ENCODE results near the gene TBC1D2. TPM values are rescaled to one million over a fixed set of nuclear protein-coding genes. Genes with fewer than 3 reads are reported as not detected.

Gene TBC1D2
- total and polyA plus RNA-seq, 2 of the 13 experiments (the other 11 are each of a cell fraction or from before 2014, with no cell fraction given): 2.0 to 2.8 TPM

GRCh38 chr9:98168941-98169488 is 86.4 kb downstream of the TBC1D2 start (continued):
- TF ChIP-seq TOPORS (CRISPR knock-in tag; IDR thresholded peaks at IDR 0.05): no peak
- TF ChIP-seq GTF2F1 (IDR thresholded peaks at IDR 0.05; ENCODE audit: low read length): no peak
- TF ChIP-seq GABPB1 (CRISPR knock-in tag; IDR thresholded peaks at IDR 0.05): peak; percentile 61
- TF ChIP-seq AHR (CRISPR knock-in tag; IDR thresholded peaks at IDR 0.05): no peak
- peak; percentile 53; the same call in 1 of the 2 replicates for TF ChIP-seq ARID5B (CRISPR knock-in tag; IDR thresholded peaks at IDR 0.05)
- no peak for TF ChIP-seq ZNF138 (CRISPR knock-in tag; IDR thresholded peaks at IDR 0.05; ENCODE audit: low read depth)
- TF ChIP-seq ZNF740 (CRISPR knock-in tag; IDR thresholded peaks at IDR 0.05): no peak
- no peak for TF ChIP-seq THAP8 (CRISPR knock-in tag; IDR thresholded peaks at IDR 0.05; ENCODE audit: borderline replicate concordance)
- TF ChIP-seq ZNF510 (CRISPR knock-in tag; IDR thresholded peaks at IDR 0.05; ENCODE audit: low read depth): no peak
- no peak for TF ChIP-seq ARNT2 (CRISPR knock-in tag; IDR thresholded peaks at IDR 0.05; ENCODE audit: low read depth)
- peak; percentile 12 for TF ChIP-seq TEAD3 (CRISPR knock-in tag; optimal IDR thresholded peaks at IDR 0.05; ENCODE audit: borderline replicate concordance)
- TF ChIP-seq SMARCC2 (IDR thresholded peaks at IDR 0.05): no peak
- no peak for TF ChIP-seq ZNF205 (CRISPR knock-in tag; IDR thresholded peaks at IDR 0.05)
- TF ChIP-seq ZNF512 (CRISPR knock-in tag; IDR thresholded peaks at IDR 0.05): no peak
- no peak for TF ChIP-seq TRIM22 (IDR thresholded peaks at IDR 0.05)
- no peak for TF ChIP-seq MBD4 (IDR thresholded peaks at IDR 0.05; ENCODE audit: borderline replicate concordance, low read length)
- TF ChIP-seq EEA1 (CRISPR knock-in tag; IDR thresholded peaks at IDR 0.05; ENCODE audit: borderline replicate concordance): no peak
- no peak for TF ChIP-seq ZSCAN22 (CRISPR knock-in tag; IDR thresholded peaks at IDR 0.05)
- no peak for TF ChIP-seq ZNF670 (CRISPR knock-in tag; IDR thresholded peaks at IDR 0.05; ENCODE audit: borderline replicate concordance)
- TF ChIP-seq BORCS8-MEF2B (CRISPR knock-in tag; IDR thresholded peaks at IDR 0.05): no peak
- TF ChIP-seq ZNF337 (CRISPR knock-in tag; IDR thresholded peaks at IDR 0.05; ENCODE audit: borderline replicate concordance, low read depth): no peak
- TF ChIP-seq ZNF713 (CRISPR knock-in tag; IDR thresholded peaks at IDR 0.05): no peak
- no peak for TF ChIP-seq HIVEP1 (CRISPR knock-in tag; IDR thresholded peaks at IDR 0.05)

Measured in HepG2 (cell line).